K562 (cell line): Measurements from ENCODE around the gene PLPP4. TPM values are rescaled to one million over a fixed set of nuclear protein-coding genes. Genes with fewer than 3 reads are reported as not detected.

Experiments used
- ARID1B ChIP-seq: fragments of 450-650 bp; IDR thresholded peaks from 2 replicates; pipeline ENCODE4 v1.6.1; 2016; ENCODE audit warnings: antibody characterized with exemption, mild to moderate bottlenecking, inconsistent platforms
- CREB5 ChIP-seq: fragments of 250-450 bp; sonication (Bioruptor Pico); IDR thresholded peaks from 2 replicates; pipeline ENCODE4 v1.5.0; 2020; ENCODE audit warnings: mild to moderate bottlenecking
- FOXA1 ChIP-seq: fragments of 450-650 bp; IDR thresholded peaks from 2 replicates; pipeline ENCODE4 v1.6.1; 2016; ENCODE audit warnings: mild to moderate bottlenecking, borderline replicate concordance
- PHF8 ChIP-seq: fragments of 200-600 bp; sonication (generic); IDR thresholded peaks from 2 replicates; pipeline ENCODE4 v1.6.1; 2012; ENCODE audit warnings: mixed run types, mild to moderate bottlenecking, inconsistent platforms, low read length, moderate library complexity, borderline replicate concordance
- SFPQ ChIP-seq: fragments of 200-400 bp; formaldehyde crosslinking; IDR thresholded peaks from 2 replicates; pipeline ENCODE4 v1.6.1; 2017; ENCODE audit warnings: mild to moderate bottlenecking, low read depth, low read length, moderate library complexity
- SMAD4 ChIP-seq: fragments of 250-450 bp; sonication (Bioruptor Pico); conservative IDR thresholded peaks from 2 replicates; pipeline ENCODE4 v1.8.0; 2021; ENCODE audit warnings: inconsistent platforms, mild to moderate bottlenecking, moderate library complexity
- THRB ChIP-seq: fragments of 450-650 bp; formaldehyde crosslinking; conservative IDR thresholded peaks from 2 replicates; pipeline ENCODE4 v1.4.0; 2022; ENCODE audit warnings: mild to moderate bottlenecking, missing genetic modification characterization
- ZNF277 ChIP-seq: fragments of 250-450 bp; sonication (Bioruptor Pico); IDR thresholded peaks from 2 replicates; pipeline ENCODE4 v1.8.0; 2022; ENCODE audit warnings: inconsistent platforms, mild to moderate bottlenecking, moderate library complexity, borderline replicate concordance
- polyA plus RNA-seq, 8 experiments: library from polyadenylated mRNA; depleted of rRNA in 4 of 8; stranded (reverse) in 5 of 8; unstranded in 3 of 8; fragments of >200 nt; fragmentation: Nextera tagmentation in 2 of 8; fragmentation: Illumina TruSeq in 1 of 8; extraction: Ambion mirVana in 2 of 8; extraction: Trizol in 1 of 8; gene quantifications; 2 replicates each; pipeline versions ENCODE4 v1.2.1 to v1.2.3, GENCODE V29; 2011 to 2014; ENCODE audit warnings: inconsistent platforms in 1 of 8, missing spikeins in 1 of 8
- total RNA-seq, 7 experiments: library from RNA; depleted of rRNA in 6 of 7; stranded (reverse); fragments of >200 nt in 6 of 7; fragmentation: Illumina TruSeq in 2 of 7; extraction: Trizol in 2 of 7; gene quantifications; 2 replicates each; pipeline versions ENCODE4 v1.2.1 to v1.2.3, GENCODE V29; 2011 to 2021; ENCODE audit warnings: low replicate concordance in 1 of 7

PLPP4 gene
- total and polyA plus RNA-seq, 9 of the 15 experiments (the other 6 are each of a cell fraction or from before 2014, with no cell fraction given) = 0.08 TPM; not detected in 8

GRCh38 chr10:120460776-120461175, 3.7 kb downstream of the PLPP4 start (continued):
- TF ChIP-seq FOXA1 = no peak
- TF ChIP-seq THRB (CRISPR knock-in tag) = no peak
- no peak for TF ChIP-seq PHF8
- TF ChIP-seq ARID1B = peak; percentile 44; the same call in 1 of the 2 replicates
- peak; percentile 46 for TF ChIP-seq SMAD4 (CRISPR knock-in tag)
- TF ChIP-seq ZNF277 (CRISPR knock-in tag) = no peak
- no peak for TF ChIP-seq SFPQ
- TF ChIP-seq CREB5 = no peak
